NCI-H526 treated with DMSO at 0.1 percent for 48 hours (cell line): Measurements from ENCODE around the gene CCT8L2.
"Not testable (repeated sequence)": the region's sequence is repeated elsewhere in the genome, so short reads cannot be mapped to it uniquely, and the experiment has no call there.

Source experiments
- DNase-seq: peaks from one replicate; lab custom pipeline; 2025; lab: John Stamatoyannopoulos, UW

The CCT8L2 gene, protein sequence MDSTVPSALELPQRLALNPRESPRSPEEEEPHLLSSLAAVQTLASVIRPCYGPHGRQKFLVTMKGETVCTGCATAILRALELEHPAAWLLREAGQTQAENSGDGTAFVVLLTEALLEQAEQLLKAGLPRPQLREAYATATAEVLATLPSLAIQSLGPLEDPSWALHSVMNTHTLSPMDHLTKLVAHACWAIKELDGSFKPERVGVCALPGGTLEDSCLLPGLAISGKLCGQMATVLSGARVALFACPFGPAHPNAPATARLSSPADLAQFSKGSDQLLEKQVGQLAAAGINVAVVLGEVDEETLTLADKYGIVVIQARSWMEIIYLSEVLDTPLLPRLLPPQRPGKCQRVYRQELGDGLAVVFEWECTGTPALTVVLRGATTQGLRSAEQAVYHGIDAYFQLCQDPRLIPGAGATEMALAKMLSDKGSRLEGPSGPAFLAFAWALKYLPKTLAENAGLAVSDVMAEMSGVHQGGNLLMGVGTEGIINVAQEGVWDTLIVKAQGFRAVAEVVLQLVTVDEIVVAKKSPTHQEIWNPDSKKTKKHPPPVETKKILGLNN

DNA sequence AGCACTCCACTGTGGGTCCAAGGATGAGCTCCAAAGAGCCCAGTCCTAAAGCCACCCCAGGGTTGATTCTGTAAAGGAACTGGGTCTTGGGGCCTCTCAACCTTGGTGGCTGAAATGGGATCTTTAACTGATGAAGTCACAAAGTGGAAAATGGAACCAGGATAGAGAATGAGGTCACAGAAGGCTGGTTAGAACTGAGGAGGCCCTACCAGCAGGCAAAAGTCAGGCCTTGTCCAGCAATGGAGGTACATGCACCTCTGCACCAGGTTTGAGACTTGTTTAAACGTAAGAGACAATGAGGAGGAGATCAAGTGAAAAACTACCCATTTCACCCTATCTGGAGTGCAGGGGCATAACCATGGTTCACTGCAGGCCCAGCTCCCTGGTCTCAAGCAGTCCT, at the start of gene CCT8L2:
CCT8L2 (minus strand) TSS at position 101 of the 400 bp plus-strand sequence. CDS start 260 bp downstream, outside the sequence.
- DNase-seq, result not testable (repeated sequence)

DNA sequence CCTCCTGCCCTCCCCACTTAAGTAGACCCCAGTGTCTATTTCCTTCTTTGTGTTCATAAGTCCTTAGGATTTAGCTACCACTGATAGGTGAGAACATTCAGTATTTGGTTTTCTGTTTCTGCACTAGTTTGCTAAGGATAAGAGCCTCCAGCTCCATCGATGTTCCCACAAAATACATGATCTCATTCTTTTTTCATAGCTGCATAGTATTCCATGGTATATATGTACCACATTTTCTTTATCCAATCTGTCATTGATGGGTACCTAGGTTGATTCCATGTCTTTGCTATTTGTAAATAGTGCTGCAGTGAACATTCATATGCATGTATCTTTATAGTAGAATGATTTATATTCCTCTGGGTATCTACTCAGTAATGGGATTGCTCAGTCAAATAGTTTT, 42.8 kb upstream of the CCT8L2 start:
- not testable (repeated sequence) for DNase-seq

GRCh38 chr22:16634092-16634491, 41.5 kb upstream of the CCT8L2 start:
- DNase-seq, result not testable (repeated sequence)

DNA sequence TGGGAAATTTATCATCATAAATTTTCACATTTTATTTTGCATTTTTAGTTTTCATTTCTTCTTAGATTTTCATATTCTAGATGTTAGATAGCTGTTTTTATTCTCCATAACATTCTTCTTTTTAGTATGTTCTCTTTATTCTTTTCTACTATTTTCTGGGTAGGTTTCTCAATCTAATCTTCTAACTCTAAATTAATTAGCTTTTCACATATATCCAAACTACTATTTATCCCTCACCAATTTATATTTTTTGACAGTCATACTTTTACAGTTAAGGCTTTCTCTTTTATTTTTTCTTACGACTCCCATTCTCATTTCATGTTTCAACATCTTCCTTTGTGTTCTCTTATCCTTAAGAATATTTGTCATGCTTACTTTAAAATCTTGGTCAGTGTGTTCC, 35.9 kb upstream of the CCT8L2 start:
- DNase-seq, result not testable (repeated sequence)

GRCh38 chr22:16625018-16625417, 32.4 kb upstream of the CCT8L2 start:
- not testable (repeated sequence) for DNase-seq

GRCh38 chr22:16623595-16623994, 31.0 kb upstream of the CCT8L2 start:
- not testable (repeated sequence) for DNase-seq

- DNase-seq, result not testable (repeated sequence)
These were observed 24.9 kb upstream of the CCT8L2 start for GRCh38 chr22:16617516-16617915.

- DNase-seq, result not testable (repeated sequence)
These were observed 23.9 kb upstream of the CCT8L2 start for GRCh38 chr22:16616390-16616938.

DNA sequence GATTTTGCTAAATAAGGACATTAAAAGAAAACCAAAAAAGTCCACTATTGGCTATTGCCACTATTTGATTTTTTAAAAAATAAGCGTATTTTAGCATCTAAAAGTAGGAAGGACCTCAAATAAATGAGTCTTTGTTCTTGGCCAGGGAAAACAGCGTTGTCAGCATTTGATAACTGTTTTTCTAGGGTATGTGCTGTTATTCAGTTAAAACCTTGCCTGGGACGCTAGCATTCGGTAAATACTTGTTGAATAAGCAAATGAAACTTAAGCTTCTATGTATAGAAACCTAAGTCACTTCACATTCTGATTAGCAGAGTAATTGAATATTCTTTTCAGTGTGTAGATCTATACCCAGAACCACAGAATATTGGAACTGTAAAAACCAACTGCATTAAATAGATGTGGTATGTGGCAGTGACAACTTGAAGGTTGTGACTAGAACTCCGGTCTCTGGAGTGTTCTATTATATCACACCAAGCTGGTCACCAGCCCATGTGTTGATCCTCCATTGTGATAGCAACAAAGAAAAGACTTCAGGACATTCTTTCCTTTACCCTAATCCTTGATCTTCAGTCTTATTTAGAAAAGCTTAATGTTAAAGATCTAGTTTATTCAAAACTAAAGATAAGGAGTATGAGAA, 23.1 kb upstream of the CCT8L2 start:
- DNase-seq, result not testable (repeated sequence)

DNA sequence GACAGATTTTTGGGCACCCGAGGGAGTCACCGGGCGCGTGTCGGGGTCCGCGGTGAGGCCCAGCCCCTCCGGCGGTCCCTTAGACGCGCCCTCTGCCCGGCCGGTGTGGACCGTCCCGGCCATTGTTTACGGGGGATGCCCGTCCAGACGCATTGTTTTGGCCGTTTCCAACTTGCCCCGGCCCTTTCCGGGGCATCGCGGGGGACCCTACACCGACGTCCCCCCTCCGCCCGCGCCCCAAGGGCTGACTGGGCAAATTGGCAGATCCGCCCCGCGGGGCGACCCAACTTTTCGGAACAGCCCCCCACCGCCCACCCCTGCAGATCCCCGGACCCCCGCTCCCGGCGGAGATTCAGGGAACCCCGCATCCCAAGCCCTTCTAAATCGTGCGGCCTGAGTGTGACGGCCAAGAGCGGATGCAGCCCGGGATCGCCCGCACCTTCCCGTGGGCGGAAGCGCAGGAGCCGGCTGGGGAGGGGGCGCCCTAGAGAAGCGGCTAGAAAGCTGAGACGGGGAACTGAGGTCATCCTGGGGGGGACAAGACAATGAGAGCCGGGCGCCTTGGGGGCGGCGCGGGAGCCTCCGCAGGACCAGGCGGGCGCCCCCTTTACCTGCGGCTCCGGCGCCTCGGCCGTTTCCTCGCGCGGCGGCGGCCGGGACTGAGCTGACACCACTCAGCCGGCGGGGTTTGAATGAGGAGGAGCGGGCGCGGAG, 17.1 kb upstream of the CCT8L2 start:
- no peak for DNase-seq

- DNase-seq, result no peak
These were observed 16.3 kb upstream of the CCT8L2 start for GRCh38 chr22:16608931-16609330.

DNA sequence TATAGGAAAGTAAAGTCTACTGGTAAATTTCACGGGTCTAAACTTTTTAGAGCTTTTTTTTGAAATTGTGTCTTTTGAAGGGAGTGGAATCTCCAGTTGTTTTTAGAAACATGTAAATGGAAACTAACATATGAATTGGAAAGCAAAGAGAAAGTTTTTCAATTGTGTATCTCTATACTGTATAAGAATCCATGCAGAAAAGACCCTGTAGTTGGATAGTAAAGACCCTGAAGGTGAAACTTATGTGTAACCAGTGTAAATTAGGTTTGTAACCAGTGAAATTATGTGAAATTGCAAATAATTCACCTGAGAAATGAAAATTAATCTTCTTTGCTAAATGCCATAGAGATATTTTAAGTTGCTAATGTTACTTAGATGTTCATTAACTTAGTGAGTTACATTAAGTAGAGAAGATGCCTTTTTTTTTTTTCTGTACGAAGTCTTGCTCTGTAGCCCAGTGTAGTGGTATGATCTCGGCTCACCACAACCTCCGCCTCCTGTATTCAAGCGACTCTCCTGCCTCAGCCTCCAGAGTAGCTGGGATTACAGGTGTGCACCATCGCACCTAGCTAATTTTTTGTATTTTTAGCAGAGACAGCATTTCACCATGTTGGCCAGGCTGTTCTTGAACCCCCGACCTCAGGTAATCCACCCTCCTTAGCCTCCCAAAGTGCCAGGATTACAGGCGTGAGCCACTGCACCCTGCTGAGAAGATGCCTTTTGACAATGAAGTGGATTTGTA, 11.8 kb upstream of the CCT8L2 start:
- DNase-seq, result not testable (repeated sequence)

DNA sequence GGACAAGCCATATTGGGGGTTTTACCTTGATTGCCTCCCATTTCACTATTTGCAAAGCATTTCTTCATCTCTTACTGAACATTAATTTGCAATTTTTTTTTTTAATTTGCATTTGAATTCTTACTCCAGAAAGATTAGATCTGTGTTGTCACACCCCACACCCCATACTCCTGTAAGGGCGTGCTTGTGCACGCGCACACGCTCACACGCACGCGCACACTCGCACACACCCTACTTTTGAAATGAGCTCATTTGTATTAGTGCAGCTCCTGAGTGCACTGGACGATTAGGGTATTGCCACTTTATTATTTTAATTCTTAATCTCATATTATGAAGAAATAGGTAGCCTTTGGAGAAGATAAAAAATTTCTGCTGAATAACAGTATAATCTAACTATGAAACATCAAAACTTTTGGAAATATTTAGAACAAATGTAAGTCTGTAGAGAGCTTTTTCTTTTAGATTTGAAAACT, 11.2 kb upstream of the CCT8L2 start:
- DNase-seq, result not testable (repeated sequence)

DNA sequence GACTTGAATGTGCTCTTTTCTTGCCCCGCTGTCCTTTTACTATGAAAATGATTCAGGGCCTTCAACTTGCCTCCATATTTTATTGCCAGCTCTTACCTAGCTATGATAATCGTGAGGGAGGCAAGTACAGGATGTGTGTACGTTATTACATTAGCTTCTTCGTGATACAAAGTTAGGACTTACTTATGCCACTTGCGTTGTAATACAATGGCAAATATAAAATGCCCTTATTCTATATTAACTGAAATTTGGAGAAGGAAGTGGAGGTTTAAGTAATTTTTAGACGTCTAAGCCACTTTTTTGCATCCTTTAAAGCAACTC, 10.8 kb upstream of the CCT8L2 start:
- peak; percentile 16 for DNase-seq

GRCh38 chr22:16602728-16603447, 10.3 kb upstream of the CCT8L2 start:
- not testable (repeated sequence) for DNase-seq

DNA sequence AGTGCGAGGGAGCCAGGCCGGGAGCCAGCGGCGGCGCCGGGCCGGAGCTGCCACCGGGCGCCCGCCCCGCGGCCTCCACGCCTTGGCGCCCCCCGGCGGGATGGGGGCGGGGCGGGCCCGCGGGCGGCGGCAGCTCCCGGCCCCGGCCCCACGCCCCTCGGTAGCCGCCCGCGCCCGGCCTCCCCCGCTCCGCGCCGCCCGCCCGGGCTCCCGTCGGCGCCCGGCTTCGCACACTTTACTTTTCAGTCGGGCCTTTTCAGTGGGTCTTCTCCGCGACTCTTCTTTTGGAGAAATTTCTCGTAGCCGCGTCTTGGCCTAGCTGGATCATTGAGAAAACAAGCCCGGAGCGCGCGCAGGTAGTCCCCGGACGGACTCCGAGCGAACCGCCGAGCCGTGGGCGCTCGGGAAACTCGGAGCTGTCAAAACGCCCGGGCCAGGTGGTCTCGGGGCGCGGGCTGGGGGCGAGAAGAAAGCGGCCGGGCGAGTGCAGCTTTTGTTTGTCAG, 9.7 kb upstream of the CCT8L2 start:
- not testable (repeated sequence) for DNase-seq

GRCh38 chr22:16601437-16602223, 9.0 kb upstream of the CCT8L2 start:
- DNase-seq, result no peak

GRCh38 chr22:16600644-16601436, 8.2 kb upstream of the CCT8L2 start:
- peak; percentile 43 for DNase-seq

DNA sequence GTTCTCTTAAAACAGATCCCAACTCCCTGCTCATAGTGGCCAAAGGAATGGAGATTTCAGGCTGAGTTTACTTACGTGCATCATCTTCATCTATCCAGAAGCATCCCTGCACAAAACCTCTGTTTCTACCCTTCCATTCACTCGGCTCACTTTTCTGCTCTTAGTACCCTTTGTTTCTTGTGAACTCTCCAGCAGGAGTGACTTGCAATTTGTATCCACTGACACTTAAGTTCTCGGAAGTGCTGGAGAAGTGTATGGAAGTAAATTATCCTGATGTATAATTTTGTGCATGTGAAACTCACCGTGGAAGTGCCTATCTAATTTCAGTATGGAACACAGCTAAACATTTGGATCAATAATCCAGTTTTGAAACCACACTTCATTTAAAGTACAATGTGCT, 7.0 kb upstream of the CCT8L2 start:
- DNase-seq, result not testable (repeated sequence)
